Stomach (tissue), 9 donors: Measurements from ENCODE around the gene BLOC1S4. TPM values are rescaled to one million over a fixed set of nuclear protein-coding genes. Genes with fewer than 3 reads are reported as not detected.

Experiments used
- DNase-seq, 2 donors: peaks; one replicate each; pipeline versions ENCODE4 v3.0.0 to v3.0.0-alpha.2; 2013 to 2019
- H3K27ac ChIP-seq, 5 donors: fragments of 200-600 bp in 4 of 5; sonication (generic) in 4 of 5; one replicate each; pipeline ENCODE4 v1.5.1; 2013 to 2019; ENCODE audit warnings: mild to moderate bottlenecking in 1 of 5, moderate library complexity in 1 of 5
- H3K27me3 ChIP-seq, 3 donors: fragments of 200-600 bp; sonication (generic); one replicate each; pipeline ENCODE4 v1.5.1; 2017 to 2019; ENCODE audit warnings: mixed run types in 1 of 3
- H3K36me3 ChIP-seq, 4 donors: fragments of 200-600 bp; sonication (generic); 1 replicate in 3 of 4; 2 replicates in 1 of 4; pipeline ENCODE4 v1.5.1; 2016 to 2019
- H3K4me1 ChIP-seq, 4 donors: fragments of 200-600 bp; sonication (generic); one replicate each; pipeline ENCODE4 v1.5.1; 2016 to 2019
- H3K4me3 ChIP-seq, 4 donors: fragments of 200-600 bp; sonication (generic) in 3 of 4; one replicate each; pipeline ENCODE4 v1.5.1; 2016 to 2019; ENCODE audit warnings: mild to moderate bottlenecking in 1 of 4
- H3K9me3 ChIP-seq, 4 donors: fragments of 200-600 bp; sonication (generic); one replicate each; pipeline ENCODE4 v1.5.1; 2016 to 2019
- EP300 ChIP-seq: sonication (generic); formaldehyde crosslinking; IDR thresholded peaks from one replicate; pipeline ENCODE4 v1.6.1; 2017; ENCODE audit warnings: antibody characterized with exemption
- POLR2A ChIP-seq, 4 donors: fragments of 450-650 bp; IDR thresholded peaks; one replicate each; pipeline ENCODE4 v1.6.1; 2016; ENCODE audit warnings: antibody characterized with exemption in 4 of 4, control low read depth in 2 of 4, mild to moderate bottlenecking in 1 of 4, moderate library complexity in 1 of 4
- POLR2AphosphoS5 ChIP-seq, 3 donors: sonication (generic); formaldehyde crosslinking; IDR thresholded peaks; one replicate each; pipeline ENCODE4 v1.6.1; 2016; ENCODE audit warnings: antibody characterized with exemption in 3 of 3
- WGBS, 5 donors: extraction: QIAGEN DNeasy Blood & Tissue Kit in 3 of 5; methylation state at CpG; one replicate each; pipeline versions ENCODE4 v1.1.5 to v1.1.7; 2013 to 2018; 5-methylcytosine and 5-hydroxymethylcytosine counted together
- intact Hi-C: fragments of 100-400 bp; cut with DNase I; formaldehyde crosslinking; loops from one replicate; pipeline ENCODE4 v1.15.1; 2023; ENCODE audit warnings: low total_unique reads
- polyA plus RNA-seq, 3 donors: library from polyadenylated mRNA; stranded (reverse); fragments of 200-250 nt; gene quantifications; one replicate each; pipeline ENCODE4 v1.2.3, GENCODE V29; 2013
- total RNA-seq, 5 donors: library from RNA; depleted of rRNA; stranded (reverse); fragments of >200 nt; gene quantifications; one replicate each; pipeline versions ENCODE4 v1.1.0 to v1.2.3, GENCODE V29; 2014 to 2016
- TF ChIP-seq, protein P1 (sequence below), 7 experiments: fragments of 450-650 bp in 4 of 7; fragments of 200-600 bp in 3 of 7; sonication (generic) in 3 of 7; IDR thresholded peaks; one replicate each; pipeline ENCODE4 v1.5.1; 2016 to 2019; ENCODE audit warnings: antibody characterized with exemption in 7 of 7, control low read depth in 2 of 7, mild to moderate bottlenecking in 1 of 7
- donor health status: healthy with polysubstance abuse.
- donor health status: Bipolar disorder and iron deficiency.
- donor health status: healthy.

BLOC1S4 gene
- total and polyA plus RNA-seq, 8 donors = 8.4 to 64.3 (median 16.6) TPM

DNA sequence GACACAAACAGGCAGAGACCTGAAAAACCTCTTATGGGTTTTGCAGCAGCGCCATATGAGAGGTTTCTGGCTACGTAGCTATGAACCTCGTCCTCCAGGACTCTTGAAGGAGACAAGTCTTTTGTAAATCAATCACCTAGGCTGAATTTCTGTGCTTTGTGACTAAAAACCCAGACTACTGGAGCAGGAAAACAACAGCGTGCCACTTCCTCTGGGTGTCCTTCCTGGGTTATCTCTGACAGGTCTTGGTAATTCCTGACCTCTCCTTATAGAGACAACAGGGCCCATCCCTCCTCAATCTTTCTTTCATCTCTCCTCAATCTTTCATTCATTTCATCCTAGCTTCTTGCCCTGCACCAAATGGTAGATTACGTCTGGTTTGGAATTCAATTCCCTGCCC is 16.6 kb upstream of the BLOC1S4 start:
- Histone ChIP-seq H3K9me3 (no peaks in the 10 kb centered on the region), H3K4me3 (no peak overlapping the region), H3K4me1 (peaks cover 21 to 38% (median 32%) of the 10 kb centered on the region in 4 donors), H3K36me3 (peaks cover 0 to 33% (median 27%) of the 10 kb centered on the region in 4 donors), H3K27ac (no peak overlapping the region), H3K27me3 (no peaks in the 10 kb centered on the region)
- TF ChIP-seq, protein P1, sequence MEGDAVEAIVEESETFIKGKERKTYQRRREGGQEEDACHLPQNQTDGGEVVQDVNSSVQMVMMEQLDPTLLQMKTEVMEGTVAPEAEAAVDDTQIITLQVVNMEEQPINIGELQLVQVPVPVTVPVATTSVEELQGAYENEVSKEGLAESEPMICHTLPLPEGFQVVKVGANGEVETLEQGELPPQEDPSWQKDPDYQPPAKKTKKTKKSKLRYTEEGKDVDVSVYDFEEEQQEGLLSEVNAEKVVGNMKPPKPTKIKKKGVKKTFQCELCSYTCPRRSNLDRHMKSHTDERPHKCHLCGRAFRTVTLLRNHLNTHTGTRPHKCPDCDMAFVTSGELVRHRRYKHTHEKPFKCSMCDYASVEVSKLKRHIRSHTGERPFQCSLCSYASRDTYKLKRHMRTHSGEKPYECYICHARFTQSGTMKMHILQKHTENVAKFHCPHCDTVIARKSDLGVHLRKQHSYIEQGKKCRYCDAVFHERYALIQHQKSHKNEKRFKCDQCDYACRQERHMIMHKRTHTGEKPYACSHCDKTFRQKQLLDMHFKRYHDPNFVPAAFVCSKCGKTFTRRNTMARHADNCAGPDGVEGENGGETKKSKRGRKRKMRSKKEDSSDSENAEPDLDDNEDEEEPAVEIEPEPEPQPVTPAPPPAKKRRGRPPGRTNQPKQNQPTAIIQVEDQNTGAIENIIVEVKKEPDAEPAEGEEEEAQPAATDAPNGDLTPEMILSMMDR (IDR thresholded peaks at IDR 0.05) = no peak
- TF ChIP-seq EP300 = no peak
- no peak for DNase-seq
- WGBS, 5 donors = 62 to 90% (median 68%) methylated on average over 5 of the region's 5 CpGs
- intact Hi-C loops = no loop called here

DNA sequence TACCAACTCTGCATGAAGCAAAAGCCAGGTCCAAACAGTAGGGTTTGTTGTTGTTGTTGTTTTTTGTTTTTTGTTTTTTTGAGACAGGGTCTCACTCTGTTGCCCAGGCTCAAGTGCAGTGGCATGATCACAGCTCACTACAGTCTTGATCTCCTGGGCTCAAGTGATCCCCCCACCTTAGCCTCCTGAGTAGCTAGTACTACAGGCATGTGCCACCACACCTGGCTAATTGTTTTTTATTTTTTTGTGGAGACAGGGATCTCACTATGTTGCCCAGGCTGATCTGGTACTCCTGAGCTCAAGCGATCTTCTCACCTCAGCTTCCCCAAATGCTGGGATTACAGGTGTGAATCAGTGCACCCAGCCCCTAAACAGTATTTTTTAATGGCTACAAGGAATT is 16.1 kb upstream of the BLOC1S4 start:
- Histone ChIP-seq H3K4me3 (no peak overlapping the region), H3K4me1 (peaks cover 21 to 40% (median 34%) of the 10 kb centered on the region in 4 donors), H3K9me3 (no peaks in the 10 kb centered on the region), H3K27ac (no peak overlapping the region), H3K36me3 (peaks cover 0 to 33% (median 27%) of the 10 kb centered on the region in 4 donors), H3K27me3 (no peaks in the 10 kb centered on the region)
- intact Hi-C loops = no loop called here
- TF ChIP-seq POLR2A (IDR thresholded peaks at IDR 0.05) = no peak
- TF ChIP-seq EP300 = no peak
- TF ChIP-seq, protein P1 (IDR thresholded peaks at IDR 0.05) = no peak
- no peak for TF ChIP-seq POLR2AphosphoS5 (IDR thresholded peaks at IDR 0.05)
- WGBS, 5 donors = 94 to 100% (median 95%) methylated on average over 1 of the region's 1 CpG
- no peak for DNase-seq

GRCh38 chr4:6701371-6701770 is 14.6 kb upstream of the BLOC1S4 start:
- intact Hi-C loops = no loop called here
- peak in 1 of 2 donors; percentile 28 for DNase-seq
- no peak overlapping the region for H3K4me3 ChIP-seq
- peaks cover 0 to 38% (median 29%) of the 10 kb centered on the region in 4 donors for H3K36me3 ChIP-seq
- peaks cover 14 to 43% (median 32%) of the 10 kb centered on the region in 4 donors for H3K4me1 ChIP-seq
- TF ChIP-seq POLR2AphosphoS5 (IDR thresholded peaks at IDR 0.05) (no peak), POLR2A (IDR thresholded peaks at IDR 0.05) (no peak)
- TF ChIP-seq, protein P1 (IDR thresholded peaks at IDR 0.05) = peak in 1 of 7 experiments; percentile 17
- H3K27me3 ChIP-seq = no peaks in the 10 kb centered on the region
- 81 to 88% (median 85%) methylated on average over 13 of the region's 13 CpGs for WGBS, 5 donors
- no peaks in the 10 kb centered on the region for H3K9me3 ChIP-seq
- no peak overlapping the region for H3K27ac ChIP-seq

- WGBS, 5 donors = 0 to 6% (median 0%) methylated on average over 1 of the region's 1 CpG
- intact Hi-C loops = no loop called here
These were observed 13.2 kb upstream of the BLOC1S4 start for GRCh38 chr4:6702761-6703160.

More at GRCh38 chr4:6702761-6703160, 13.2 kb upstream of the BLOC1S4 start:
- no peak overlapping the region for H3K4me3 ChIP-seq
- H3K4me1 ChIP-seq = peaks cover 22 to 48% (median 38%) of the 10 kb centered on the region in 4 donors
- TF ChIP-seq, protein P1 (IDR thresholded peaks at IDR 0.05) = no peak
- TF ChIP-seq POLR2A (IDR thresholded peaks at IDR 0.05) (no peak), POLR2AphosphoS5 (IDR thresholded peaks at IDR 0.05) (no peak), EP300 (no peak)
- H3K9me3 ChIP-seq = no peaks in the 10 kb centered on the region
- no peak overlapping the region for H3K27ac ChIP-seq
- DNase-seq = no peak
- no peaks in the 10 kb centered on the region for H3K27me3 ChIP-seq
- peaks cover 0 to 43% (median 35%) of the 10 kb centered on the region in 4 donors for H3K36me3 ChIP-seq
